HG03097 (cell line): ENCODE results near the gene CBY2.

Source experiments
- ATAC-seq: cut with Tn5 transposase; IDR thresholded peaks from one replicate; pipeline ENCODE4 v1.9.1; 2021; ENCODE audit not compliant: unreplicated experiment, low FRiP score

CBY2 gene

GRCh38 chr13:45700971-45701900 lies 884 bp upstream of the CBY2 start:
- ATAC-seq, result peak; percentile 48

- no peak for ATAC-seq
Observed at GRCh38 chr13:45702869-45703391, 810 bp downstream of the CBY2 start.

- no peak for ATAC-seq
Observed at GRCh38 chr13:45704211-45704739, 2.2 kb downstream of the CBY2 start.

- no peak for ATAC-seq
Observed at GRCh38 chr13:45704854-45705695, 3.0 kb downstream of the CBY2 start.

GRCh38 chr13:45705918-45706317 lies 3.8 kb downstream of the CBY2 start:
- no peak for ATAC-seq

- no peak for ATAC-seq
Observed at GRCh38 chr13:45707516-45708100, 5.5 kb downstream of the CBY2 start.

- ATAC-seq, result no peak
Observed at GRCh38 chr13:45711951-45712350, 9.8 kb downstream of the CBY2 start.

- no peak for ATAC-seq
Observed at GRCh38 chr13:45713106-45713690, 11.1 kb downstream of the CBY2 start.

- no peak for ATAC-seq
Observed at GRCh38 chr13:45713721-45714120, 11.6 kb downstream of the CBY2 start.

- ATAC-seq, result no peak
Observed at GRCh38 chr13:45714170-45714569, 12.1 kb downstream of the CBY2 start.

GRCh38 chr13:45715351-45715750 lies 13.2 kb downstream of the CBY2 start:
- no peak for ATAC-seq

GRCh38 chr13:45717349-45717748 lies 15.2 kb downstream of the CBY2 start:
- ATAC-seq, result no peak

- no peak for ATAC-seq
Observed at GRCh38 chr13:45718063-45718462, 15.9 kb downstream of the CBY2 start.

- ATAC-seq, result no peak
Observed at GRCh38 chr13:45718992-45719391, 16.9 kb downstream of the CBY2 start.

- no peak for ATAC-seq
Observed at GRCh38 chr13:45721203-45721731, 19.1 kb downstream of the CBY2 start.

- no peak for ATAC-seq
Observed at GRCh38 chr13:45723798-45724197, 21.7 kb downstream of the CBY2 start.

- ATAC-seq, result no peak
Observed at GRCh38 chr13:45728759-45729158, 26.6 kb downstream of the CBY2 start.

GRCh38 chr13:45731455-45731854 lies 29.3 kb downstream of the CBY2 start:
- no peak for ATAC-seq

- ATAC-seq, result no peak
Observed at GRCh38 chr13:45732916-45733315, 30.8 kb downstream of the CBY2 start.

- no peak for ATAC-seq
Observed at GRCh38 chr13:45733361-45733760, 31.2 kb downstream of the CBY2 start.
